ENCODE data around the gene FABP6. TPM values are rescaled to one million over a fixed set of nuclear protein-coding genes. Genes with fewer than 3 reads are reported as not detected.
A peak's percentile ranks its signal among the peaks of the same experiment; 100 is the strongest.

FABP6 gene
- total and polyA plus RNA-seq, 9 of the 15 experiments (the other 6 are each of a cell fraction or from before 2014, with no cell fraction given), result 0.11 to 0.33 (median 0.21) TPM; not detected in 4

DNA sequence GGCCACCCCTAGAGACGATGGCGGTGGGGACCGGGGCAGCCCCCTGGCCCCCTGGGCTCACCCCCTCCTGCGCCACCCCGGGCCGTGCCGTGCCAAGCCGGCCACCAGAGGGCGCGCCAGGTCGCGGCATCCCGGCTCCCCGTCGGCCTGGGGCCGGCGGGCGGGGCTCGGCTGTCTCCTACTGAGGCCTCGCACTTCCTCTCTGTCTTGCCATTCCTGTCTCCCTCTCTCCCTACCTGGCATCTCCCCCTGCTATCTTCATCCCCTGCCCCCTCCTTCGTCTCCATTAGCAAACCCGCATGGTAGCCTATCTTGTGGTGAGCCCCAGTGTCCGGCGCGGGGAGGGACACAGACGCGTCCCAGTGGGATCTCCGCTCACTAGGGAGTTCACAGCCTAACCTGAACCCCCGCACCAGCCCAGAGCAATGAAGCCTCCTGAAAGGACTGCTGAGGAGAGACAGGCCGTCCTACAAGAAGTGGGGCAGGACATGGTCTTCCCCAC, 29.8 kb upstream of the FABP6 start (continued):
- no peak for TF ChIP-seq ZNF263 (CRISPR knock-in tag; IDR thresholded peaks at IDR 0.05; ENCODE audit: borderline replicate concordance)
- TF ChIP-seq, protein P1, sequence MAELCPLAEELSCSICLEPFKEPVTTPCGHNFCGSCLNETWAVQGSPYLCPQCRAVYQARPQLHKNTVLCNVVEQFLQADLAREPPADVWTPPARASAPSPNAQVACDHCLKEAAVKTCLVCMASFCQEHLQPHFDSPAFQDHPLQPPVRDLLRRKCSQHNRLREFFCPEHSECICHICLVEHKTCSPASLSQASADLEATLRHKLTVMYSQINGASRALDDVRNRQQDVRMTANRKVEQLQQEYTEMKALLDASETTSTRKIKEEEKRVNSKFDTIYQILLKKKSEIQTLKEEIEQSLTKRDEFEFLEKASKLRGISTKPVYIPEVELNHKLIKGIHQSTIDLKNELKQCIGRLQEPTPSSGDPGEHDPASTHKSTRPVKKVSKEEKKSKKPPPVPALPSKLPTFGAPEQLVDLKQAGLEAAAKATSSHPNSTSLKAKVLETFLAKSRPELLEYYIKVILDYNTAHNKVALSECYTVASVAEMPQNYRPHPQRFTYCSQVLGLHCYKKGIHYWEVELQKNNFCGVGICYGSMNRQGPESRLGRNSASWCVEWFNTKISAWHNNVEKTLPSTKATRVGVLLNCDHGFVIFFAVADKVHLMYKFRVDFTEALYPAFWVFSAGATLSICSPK (IDR thresholded peaks at IDR 0.05; ENCODE audit: borderline replicate concordance), result no peak
- TF ChIP-seq BRD4 (IDR thresholded peaks at IDR 0.05), result no peak
- TF ChIP-seq, protein P2, sequence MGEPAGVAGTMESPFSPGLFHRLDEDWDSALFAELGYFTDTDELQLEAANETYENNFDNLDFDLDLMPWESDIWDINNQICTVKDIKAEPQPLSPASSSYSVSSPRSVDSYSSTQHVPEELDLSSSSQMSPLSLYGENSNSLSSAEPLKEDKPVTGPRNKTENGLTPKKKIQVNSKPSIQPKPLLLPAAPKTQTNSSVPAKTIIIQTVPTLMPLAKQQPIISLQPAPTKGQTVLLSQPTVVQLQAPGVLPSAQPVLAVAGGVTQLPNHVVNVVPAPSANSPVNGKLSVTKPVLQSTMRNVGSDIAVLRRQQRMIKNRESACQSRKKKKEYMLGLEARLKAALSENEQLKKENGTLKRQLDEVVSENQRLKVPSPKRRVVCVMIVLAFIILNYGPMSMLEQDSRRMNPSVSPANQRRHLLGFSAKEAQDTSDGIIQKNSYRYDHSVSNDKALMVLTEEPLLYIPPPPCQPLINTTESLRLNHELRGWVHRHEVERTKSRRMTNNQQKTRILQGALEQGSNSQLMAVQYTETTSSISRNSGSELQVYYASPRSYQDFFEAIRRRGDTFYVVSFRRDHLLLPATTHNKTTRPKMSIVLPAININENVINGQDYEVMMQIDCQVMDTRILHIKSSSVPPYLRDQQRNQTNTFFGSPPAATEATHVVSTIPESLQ (CRISPR knock-in tag; IDR thresholded peaks at IDR 0.05), result no peak
- TF ChIP-seq NFIX (CRISPR knock-in tag; IDR thresholded peaks at IDR 0.05; ENCODE audit: low read depth), result no peak
- no peak for TF ChIP-seq ZNF785 (CRISPR knock-in tag; IDR thresholded peaks at IDR 0.05)
- TF ChIP-seq, protein P3, sequence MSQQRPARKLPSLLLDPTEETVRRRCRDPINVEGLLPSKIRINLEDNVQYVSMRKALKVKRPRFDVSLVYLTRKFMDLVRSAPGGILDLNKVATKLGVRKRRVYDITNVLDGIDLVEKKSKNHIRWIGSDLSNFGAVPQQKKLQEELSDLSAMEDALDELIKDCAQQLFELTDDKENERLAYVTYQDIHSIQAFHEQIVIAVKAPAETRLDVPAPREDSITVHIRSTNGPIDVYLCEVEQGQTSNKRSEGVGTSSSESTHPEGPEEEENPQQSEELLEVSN (IDR thresholded peaks at IDR 0.05; ENCODE audit: borderline replicate concordance in 1 of 2, extremely low read depth in 1 of 2, insufficient read depth in 1 of 2, insufficient read length in 1 of 2, low read depth in 1 of 2, low read length in 1 of 2, poor library complexity in 1 of 2, severe bottlenecking in 1 of 2), result peak in 1 of 2 experiments; percentile 28
- no peak for TF ChIP-seq HOXB6 (CRISPR knock-in tag; IDR thresholded peaks at IDR 0.05; ENCODE audit: borderline replicate concordance)
- TF ChIP-seq, protein P4, sequence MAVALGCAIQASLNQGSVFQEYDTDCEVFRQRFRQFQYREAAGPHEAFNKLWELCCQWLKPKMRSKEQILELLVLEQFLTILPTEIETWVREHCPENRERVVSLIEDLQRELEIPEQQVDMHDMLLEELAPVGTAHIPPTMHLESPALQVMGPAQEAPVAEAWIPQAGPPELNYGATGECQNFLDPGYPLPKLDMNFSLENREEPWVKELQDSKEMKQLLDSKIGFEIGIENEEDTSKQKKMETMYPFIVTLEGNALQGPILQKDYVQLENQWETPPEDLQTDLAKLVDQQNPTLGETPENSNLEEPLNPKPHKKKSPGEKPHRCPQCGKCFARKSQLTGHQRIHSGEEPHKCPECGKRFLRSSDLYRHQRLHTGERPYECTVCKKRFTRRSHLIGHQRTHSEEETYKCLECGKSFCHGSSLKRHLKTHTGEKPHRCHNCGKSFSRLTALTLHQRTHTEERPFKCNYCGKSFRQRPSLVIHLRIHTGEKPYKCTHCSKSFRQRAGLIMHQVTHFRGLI (CRISPR knock-in tag; IDR thresholded peaks at IDR 0.05), result no peak
- no peak for TF ChIP-seq HNRNPLL (IDR thresholded peaks at IDR 0.05; ENCODE audit: low read depth, low read length, poor library complexity, severe bottlenecking)
- TF ChIP-seq, protein P5, sequence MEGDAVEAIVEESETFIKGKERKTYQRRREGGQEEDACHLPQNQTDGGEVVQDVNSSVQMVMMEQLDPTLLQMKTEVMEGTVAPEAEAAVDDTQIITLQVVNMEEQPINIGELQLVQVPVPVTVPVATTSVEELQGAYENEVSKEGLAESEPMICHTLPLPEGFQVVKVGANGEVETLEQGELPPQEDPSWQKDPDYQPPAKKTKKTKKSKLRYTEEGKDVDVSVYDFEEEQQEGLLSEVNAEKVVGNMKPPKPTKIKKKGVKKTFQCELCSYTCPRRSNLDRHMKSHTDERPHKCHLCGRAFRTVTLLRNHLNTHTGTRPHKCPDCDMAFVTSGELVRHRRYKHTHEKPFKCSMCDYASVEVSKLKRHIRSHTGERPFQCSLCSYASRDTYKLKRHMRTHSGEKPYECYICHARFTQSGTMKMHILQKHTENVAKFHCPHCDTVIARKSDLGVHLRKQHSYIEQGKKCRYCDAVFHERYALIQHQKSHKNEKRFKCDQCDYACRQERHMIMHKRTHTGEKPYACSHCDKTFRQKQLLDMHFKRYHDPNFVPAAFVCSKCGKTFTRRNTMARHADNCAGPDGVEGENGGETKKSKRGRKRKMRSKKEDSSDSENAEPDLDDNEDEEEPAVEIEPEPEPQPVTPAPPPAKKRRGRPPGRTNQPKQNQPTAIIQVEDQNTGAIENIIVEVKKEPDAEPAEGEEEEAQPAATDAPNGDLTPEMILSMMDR (IDR thresholded peaks at IDR 0.05 in 2 of 3, conservative IDR thresholded peaks at IDR 0.05 in 1 of 3; ENCODE audit: insufficient read depth in 2 of 3, low read depth in 1 of 3, low read length in 3 of 3), result peak; percentile 76 to 92 (median 85)
- TF ChIP-seq, protein P6, sequence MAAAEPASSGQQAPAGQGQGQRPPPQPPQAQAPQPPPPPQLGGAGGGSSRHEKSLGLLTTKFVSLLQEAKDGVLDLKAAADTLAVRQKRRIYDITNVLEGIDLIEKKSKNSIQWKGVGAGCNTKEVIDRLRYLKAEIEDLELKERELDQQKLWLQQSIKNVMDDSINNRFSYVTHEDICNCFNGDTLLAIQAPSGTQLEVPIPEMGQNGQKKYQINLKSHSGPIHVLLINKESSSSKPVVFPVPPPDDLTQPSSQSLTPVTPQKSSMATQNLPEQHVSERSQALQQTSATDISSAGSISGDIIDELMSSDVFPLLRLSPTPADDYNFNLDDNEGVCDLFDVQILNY (CRISPR knock-in tag; IDR thresholded peaks at IDR 0.05), result no peak
- TF ChIP-seq KDM2B (CRISPR knock-in tag; IDR thresholded peaks at IDR 0.05), result no peak
- TF ChIP-seq ZNF23 (CRISPR knock-in tag; IDR thresholded peaks at IDR 0.05), result no peak
- no peak for TF ChIP-seq ZNF184 (CRISPR knock-in tag; IDR thresholded peaks at IDR 0.05)
- TF ChIP-seq SMAD3 (CRISPR knock-in tag; conservative IDR thresholded peaks at IDR 0.05), result no peak
- no peak for TF ChIP-seq STAT5B (CRISPR knock-in tag; IDR thresholded peaks at IDR 0.05)
- no peak for TF ChIP-seq ZC3H4 (CRISPR knock-in tag; IDR thresholded peaks at IDR 0.05; ENCODE audit: borderline replicate concordance)

Data from K562 (cell line).